Duodenal mucosa (tissue), 2 donors: ENCODE data around the gene NXPH2.
"Not testable (repeated sequence)": the region's sequence is repeated elsewhere in the genome, so short reads cannot be mapped to it uniquely, and the experiment has no call there.

Experiments
- H3K27ac ChIP-seq: one replicate; pipeline ENCODE4 v1.7.0; 2013; ENCODE audit warnings: low read depth, low read length
- H3K27me3 ChIP-seq, 2 donors: one replicate each; pipeline ENCODE4 v1.7.0; 2013; ENCODE audit warnings: low read length in 2 of 2, control low read depth in 1 of 2; ENCODE audit not compliant: insufficient read depth in 2 of 2, control insufficient read depth in 1 of 2
- H3K36me3 ChIP-seq, 2 donors: one replicate each; pipeline ENCODE4 v1.7.0; 2013; ENCODE audit warnings: low read length in 2 of 2, control low read depth in 1 of 2; ENCODE audit not compliant: insufficient read depth in 2 of 2, control insufficient read depth in 1 of 2
- H3K4me1 ChIP-seq, 2 donors: one replicate each; pipeline ENCODE4 v1.7.0; 2013; ENCODE audit warnings: low read length in 2 of 2, control low read depth in 1 of 2; ENCODE audit not compliant: insufficient read depth in 2 of 2, control insufficient read depth in 1 of 2
- H3K4me3 ChIP-seq, 2 donors: one replicate each; pipeline ENCODE4 v1.7.0; 2013; ENCODE audit warnings: low read length in 2 of 2, low read depth in 1 of 2
- H3K9ac ChIP-seq, 2 donors: one replicate each; pipeline ENCODE4 v1.7.0; 2013; ENCODE audit warnings: low read length in 2 of 2, low read depth in 1 of 2
- H3K9me3 ChIP-seq, 2 donors: one replicate each; pipeline ENCODE4 v1.7.0; 2013; ENCODE audit warnings: low read length in 2 of 2, control low read depth in 1 of 2; ENCODE audit not compliant: control insufficient read depth in 1 of 2

Gene NXPH2

DNA sequence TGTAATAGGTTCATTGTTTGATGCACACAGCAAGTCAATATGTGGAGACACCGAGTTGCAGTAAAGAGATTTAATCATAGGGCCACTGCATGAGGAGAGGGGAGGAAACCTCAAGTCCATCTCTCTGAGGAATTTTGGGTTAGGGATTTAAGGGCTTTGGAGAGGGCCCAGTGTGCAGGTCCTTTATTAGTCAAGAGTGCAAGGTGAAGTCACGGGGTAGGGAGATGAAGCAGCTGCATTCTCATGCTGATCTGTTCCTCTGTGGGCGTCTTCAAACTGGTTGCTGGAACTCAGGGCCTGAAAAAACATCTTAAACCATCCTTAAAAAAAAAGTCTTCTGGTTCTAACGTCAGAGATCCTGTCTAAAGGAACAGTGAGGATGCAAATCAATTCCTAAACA lies 131.6 kb downstream of the NXPH2 start:
- no peak overlapping the region for H3K9ac ChIP-seq
- H3K9me3 ChIP-seq = no peaks in the 10 kb centered on the region
- H3K27me3 ChIP-seq = no peaks in the 10 kb centered on the region

GRCh38 chr2:138644776-138645175 lies 135.4 kb downstream of the NXPH2 start:
- H3K27ac ChIP-seq, H3K4me3 ChIP-seq, H3K9me3 ChIP-seq, H3K27me3 ChIP-seq, H3K9ac ChIP-seq, H3K36me3 ChIP-seq, H3K4me1 ChIP-seq: not testable (repeated sequence)

More for the DNA sequence above, 131.6 kb downstream of the NXPH2 start:
- no peak overlapping the region for H3K27ac ChIP-seq
- no peaks in the 10 kb centered on the region for H3K36me3 ChIP-seq
- no peak overlapping the region for H3K4me3 ChIP-seq
- no peaks in the 10 kb centered on the region for H3K4me1 ChIP-seq

- H3K4me1 ChIP-seq = no peaks in the 10 kb centered on the region
Observed at GRCh38 chr2:138640921-138641676, 139.1 kb downstream of the NXPH2 start.

DNA sequence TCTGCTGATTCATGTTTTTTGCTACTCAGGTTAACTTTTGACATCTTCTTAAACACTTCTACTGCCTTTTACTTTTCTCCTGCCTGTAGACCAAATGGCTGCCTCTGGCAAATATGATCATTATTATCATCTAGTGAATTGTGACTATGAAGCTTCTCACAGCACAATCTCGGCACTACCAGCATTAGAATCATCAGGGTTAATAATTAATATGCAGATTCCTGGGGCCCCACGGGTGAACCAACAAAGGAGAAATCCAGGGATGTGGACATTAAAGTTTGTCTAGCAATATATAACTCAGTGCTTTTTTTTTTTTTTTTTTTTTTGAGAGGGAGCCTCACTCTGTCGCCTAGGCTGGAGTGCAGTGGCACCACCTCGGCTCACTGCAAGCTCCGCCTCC lies 142.5 kb downstream of the NXPH2 start:
- no peak overlapping the region for H3K27ac ChIP-seq
- no peaks in the 10 kb centered on the region for H3K4me1 ChIP-seq
- H3K27me3 ChIP-seq = no peaks in the 10 kb centered on the region
- H3K36me3 ChIP-seq = no peaks in the 10 kb centered on the region
- no peak overlapping the region for H3K9ac ChIP-seq
- no peaks in the 10 kb centered on the region for H3K9me3 ChIP-seq
- no peak overlapping the region for H3K4me3 ChIP-seq

More at GRCh38 chr2:138640921-138641676, 139.1 kb downstream of the NXPH2 start:
- H3K9me3 ChIP-seq = no peaks in the 10 kb centered on the region
- H3K27ac ChIP-seq = no peak overlapping the region
- H3K36me3 ChIP-seq = no peaks in the 10 kb centered on the region
- no peak overlapping the region for H3K4me3 ChIP-seq
- H3K9ac ChIP-seq = no peak overlapping the region
- no peaks in the 10 kb centered on the region for H3K27me3 ChIP-seq

GRCh38 chr2:138637061-138637460 lies 143.1 kb downstream of the NXPH2 start:
- Histone ChIP-seq H3K4me1 (no peaks in the 10 kb centered on the region), H3K9me3 (no peaks in the 10 kb centered on the region), H3K27me3 (no peaks in the 10 kb centered on the region), H3K36me3 (no peaks in the 10 kb centered on the region), H3K4me3 (no peak overlapping the region), H3K27ac (no peak overlapping the region), H3K9ac (no peak overlapping the region)

- H3K27ac ChIP-seq = no peak overlapping the region
- H3K27me3 ChIP-seq = no peaks in the 10 kb centered on the region
- H3K4me3 ChIP-seq = no peak overlapping the region
- no peaks in the 10 kb centered on the region for H3K4me1 ChIP-seq
- H3K9ac ChIP-seq = no peak overlapping the region
- H3K36me3 ChIP-seq = no peaks in the 10 kb centered on the region
- no peaks in the 10 kb centered on the region for H3K9me3 ChIP-seq
Observed at GRCh38 chr2:138633049-138633448, 147.1 kb downstream of the NXPH2 start.

GRCh38 chr2:138632066-138632620 lies 148.0 kb downstream of the NXPH2 start:
- Histone ChIP-seq H3K9me3 (no peaks in the 10 kb centered on the region), H3K9ac (no peak overlapping the region), H3K27ac (no peak overlapping the region), H3K4me3 (no peak overlapping the region), H3K27me3 (no peaks in the 10 kb centered on the region), H3K36me3 (no peaks in the 10 kb centered on the region), H3K4me1 (no peaks in the 10 kb centered on the region)

DNA sequence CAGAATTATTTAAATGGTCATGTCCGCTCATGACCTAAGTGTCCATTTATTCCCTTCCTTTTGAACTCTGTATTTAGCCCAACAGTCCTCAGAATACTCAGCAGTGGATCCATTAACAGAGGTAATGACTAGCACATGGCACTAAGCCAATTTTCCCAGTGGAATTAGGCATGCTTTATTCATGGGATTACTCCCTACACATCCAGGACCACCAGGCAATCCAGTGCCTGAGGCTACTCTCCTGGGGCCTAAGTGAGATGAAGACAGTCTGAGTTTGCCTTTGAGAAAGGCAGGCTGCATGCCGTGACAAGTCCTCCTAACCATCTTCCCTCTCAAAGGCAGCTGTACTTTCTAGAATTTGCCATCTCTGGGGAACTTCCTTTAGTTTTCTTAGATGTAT lies 150.0 kb downstream of the NXPH2 start:
- no peak overlapping the region for H3K4me3 ChIP-seq
- no peaks in the 10 kb centered on the region for H3K36me3 ChIP-seq
- H3K9ac ChIP-seq = no peak overlapping the region
- H3K27ac ChIP-seq = no peak overlapping the region
- no peaks in the 10 kb centered on the region for H3K4me1 ChIP-seq
- H3K27me3 ChIP-seq = no peaks in the 10 kb centered on the region
- no peaks in the 10 kb centered on the region for H3K9me3 ChIP-seq

DNA sequence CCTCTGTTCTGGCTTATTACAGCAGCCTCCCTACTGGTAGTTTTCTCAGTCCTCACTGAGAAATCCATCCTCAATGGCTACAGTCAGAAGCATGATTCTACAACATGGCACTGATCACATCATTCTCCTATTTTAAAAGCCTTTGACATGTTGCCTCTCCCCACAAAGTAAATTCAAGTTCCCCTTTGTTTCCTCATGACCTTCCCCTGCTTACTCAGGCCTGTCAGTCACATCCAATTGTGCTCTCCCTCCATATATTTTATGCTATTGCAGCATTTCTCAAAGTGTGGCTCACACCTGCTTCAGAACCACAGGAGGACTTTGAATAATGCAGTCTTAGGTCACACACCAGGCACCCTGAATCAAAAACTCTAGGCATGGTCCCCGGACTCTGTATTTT lies 154.0 kb downstream of the NXPH2 start:
- no peaks in the 10 kb centered on the region for H3K4me1 ChIP-seq
- no peak overlapping the region for H3K27ac ChIP-seq
- no peak overlapping the region for H3K9ac ChIP-seq
- no peaks in the 10 kb centered on the region for H3K9me3 ChIP-seq
- no peak overlapping the region for H3K4me3 ChIP-seq
- H3K36me3 ChIP-seq = no peaks in the 10 kb centered on the region
- H3K27me3 ChIP-seq = peaks cover 0 to 3% of the 10 kb centered on the region in 2 donors

- Histone ChIP-seq H3K36me3 (no peaks in the 10 kb centered on the region), H3K4me3 (no peak overlapping the region), H3K9me3 (no peaks in the 10 kb centered on the region), H3K27me3 (peaks cover 0 to 3% of the 10 kb centered on the region in 2 donors), H3K4me1 (no peaks in the 10 kb centered on the region), H3K9ac (no peak overlapping the region), H3K27ac (no peak overlapping the region)
Observed at GRCh38 chr2:138622613-138623012, 157.6 kb downstream of the NXPH2 start.
